Prostate gland (tissue), 2 donors: ENCODE data around the gene RCN2.

Source experiments
- CTCF ChIP-seq, 4 experiments: fragments of 200-600 bp in 2 of 4; fragments of 450-650 bp in 2 of 4; sonication (generic) in 2 of 4; IDR thresholded peaks; 1 replicate in 3 of 4; 2 replicates in 1 of 4; pipeline ENCODE4 v1.5.1; 2016 to 2019; ENCODE audit warnings: antibody characterized with exemption in 4 of 4, mild to moderate bottlenecking in 2 of 4, moderate library complexity in 2 of 4
- POLR2AphosphoS5 ChIP-seq: sonication (generic); formaldehyde crosslinking; IDR thresholded peaks from one replicate; pipeline ENCODE4 v1.6.1; 2017; ENCODE audit warnings: antibody characterized with exemption

DNA sequence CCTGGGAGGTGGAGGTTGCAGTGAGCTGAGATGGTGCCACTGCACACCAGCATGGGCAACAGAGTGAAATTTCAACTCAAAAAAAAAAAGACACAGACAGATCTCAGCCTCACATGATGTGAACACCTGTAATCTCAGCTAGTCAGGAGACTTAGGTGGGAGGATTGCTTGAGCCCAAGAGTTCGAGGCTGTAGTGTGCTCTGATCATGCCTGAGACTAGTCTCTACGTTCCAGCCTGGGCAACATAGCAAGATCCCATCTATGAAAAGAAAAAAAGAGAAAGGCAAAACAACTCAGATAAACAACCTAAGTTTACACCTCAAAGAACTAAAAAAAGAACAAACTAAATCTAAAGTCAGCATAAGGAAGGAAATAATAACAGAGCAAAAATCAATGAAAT lies 37.4 kb upstream of the RCN2 start:
- TF ChIP-seq CTCF (IDR thresholded peaks at IDR 0.05) = no peak
- no peak for TF ChIP-seq POLR2AphosphoS5
